NCI-H345 (cell line): ENCODE measurements around the gene PRLH.
A peak's percentile ranks its signal among the peaks of the same experiment; 100 is the strongest.
"Not testable (repeated sequence)": the region's sequence is repeated elsewhere in the genome, so short reads cannot be mapped to it uniquely, and the experiment has no call there.

Experiments
- DNase-seq: peaks from one replicate; lab custom pipeline; 2025; lab: John Stamatoyannopoulos, UW

PRLH gene

GRCh38 chr2:237583385-237584295 is 17.3 kb downstream of the PRLH start:
- no peak for DNase-seq

GRCh38 chr2:237585590-237586221 is 19.3 kb downstream of the PRLH start:
- no peak for DNase-seq

- DNase-seq: no peak
These were observed 21.8 kb downstream of the PRLH start for GRCh38 chr2:237588044-237588696.

GRCh38 chr2:237590272-237591140 is 24.1 kb downstream of the PRLH start, which contains the start of gene RAB17:
Gene RAB17, minus strand, starts transcription at chr2:237590734. Its CDS starts 4,580 bp downstream, at chr2:237586154.
- peak; percentile 7 for DNase-seq

DNA sequence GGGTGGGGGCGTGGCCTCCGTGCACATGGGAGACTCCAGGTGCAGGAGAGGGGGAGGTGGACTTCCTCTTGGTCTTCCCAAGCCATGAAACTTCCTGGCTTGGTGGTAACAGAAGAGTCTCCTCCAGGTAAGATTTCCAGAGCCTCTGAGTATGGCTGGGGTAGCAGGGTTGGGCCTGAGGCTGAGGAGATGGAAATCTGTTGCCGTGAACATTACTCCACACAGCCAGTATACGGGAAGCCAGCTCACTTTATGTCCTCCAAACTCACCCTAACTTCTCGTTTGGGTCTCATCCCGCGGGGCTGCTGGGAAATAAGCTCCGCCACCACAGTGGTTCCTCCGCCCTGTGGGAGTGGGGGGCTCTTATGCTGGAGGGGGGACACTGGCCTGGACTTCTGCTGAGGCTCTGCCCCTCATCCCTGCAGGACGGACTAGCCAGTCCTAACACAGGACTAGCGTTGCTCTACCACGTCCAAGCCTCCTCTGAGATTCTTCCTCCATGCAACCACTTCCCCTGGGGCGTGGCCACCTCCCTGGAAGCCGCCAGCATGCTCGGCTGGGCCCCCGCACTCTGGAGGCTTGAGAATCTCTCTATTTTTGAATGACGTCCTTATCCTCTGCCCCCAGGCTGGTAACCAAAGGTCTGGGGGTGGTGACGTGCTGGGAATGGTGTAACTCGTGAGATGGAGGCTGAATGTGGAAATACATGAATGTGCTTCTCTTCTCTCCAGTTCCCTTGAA is 24.9 kb downstream of the PRLH start:
- DNase-seq: no peak

DNA sequence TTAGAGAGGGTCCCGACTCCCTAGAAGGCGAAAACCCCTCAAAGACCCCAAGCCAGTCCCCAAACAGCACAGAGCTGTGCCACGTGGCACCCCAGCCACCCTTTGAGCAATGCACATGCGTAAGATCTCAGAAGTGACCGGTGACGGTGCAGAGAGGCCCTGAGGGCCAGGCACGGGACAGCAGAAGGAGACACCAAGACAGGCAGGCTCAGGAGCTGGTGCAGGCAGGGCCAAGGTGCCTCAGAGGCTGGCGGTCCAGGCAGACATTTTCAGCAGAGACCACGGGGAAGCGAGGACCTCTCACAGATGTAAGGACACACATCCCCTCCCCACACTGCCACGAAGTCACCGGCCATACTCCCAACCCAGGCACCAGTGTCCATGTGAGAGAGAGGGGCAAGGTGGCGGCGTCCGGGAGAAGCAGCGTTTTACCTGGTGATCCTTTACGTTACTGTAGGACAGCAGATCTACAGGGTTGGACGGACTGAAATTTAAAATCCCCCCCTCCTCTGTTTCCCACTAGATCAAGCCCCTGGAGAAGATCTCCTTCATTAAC is 26.1 kb downstream of the PRLH start:
- DNase-seq: no peak

DNA sequence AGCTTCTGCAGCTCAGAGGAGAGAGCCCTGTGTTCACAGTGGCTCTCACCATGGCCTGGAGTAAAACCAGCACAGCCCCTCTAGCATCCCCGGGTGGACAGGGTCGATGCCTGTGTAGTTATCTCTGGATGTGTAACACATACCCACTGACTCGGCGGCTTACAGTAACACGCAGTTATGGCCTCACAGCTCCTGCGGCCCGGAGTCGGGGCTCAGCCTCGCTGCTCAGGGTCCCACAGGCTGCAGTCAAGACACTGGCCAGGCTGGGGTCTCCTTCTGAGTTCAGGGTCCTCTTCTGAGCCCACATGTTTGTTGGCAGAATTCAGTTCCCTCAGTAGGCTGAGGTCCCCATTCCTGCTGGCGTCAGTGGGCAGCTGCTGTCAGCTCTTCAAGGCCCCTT is 26.7 kb downstream of the PRLH start:
- DNase-seq: no peak

DNA sequence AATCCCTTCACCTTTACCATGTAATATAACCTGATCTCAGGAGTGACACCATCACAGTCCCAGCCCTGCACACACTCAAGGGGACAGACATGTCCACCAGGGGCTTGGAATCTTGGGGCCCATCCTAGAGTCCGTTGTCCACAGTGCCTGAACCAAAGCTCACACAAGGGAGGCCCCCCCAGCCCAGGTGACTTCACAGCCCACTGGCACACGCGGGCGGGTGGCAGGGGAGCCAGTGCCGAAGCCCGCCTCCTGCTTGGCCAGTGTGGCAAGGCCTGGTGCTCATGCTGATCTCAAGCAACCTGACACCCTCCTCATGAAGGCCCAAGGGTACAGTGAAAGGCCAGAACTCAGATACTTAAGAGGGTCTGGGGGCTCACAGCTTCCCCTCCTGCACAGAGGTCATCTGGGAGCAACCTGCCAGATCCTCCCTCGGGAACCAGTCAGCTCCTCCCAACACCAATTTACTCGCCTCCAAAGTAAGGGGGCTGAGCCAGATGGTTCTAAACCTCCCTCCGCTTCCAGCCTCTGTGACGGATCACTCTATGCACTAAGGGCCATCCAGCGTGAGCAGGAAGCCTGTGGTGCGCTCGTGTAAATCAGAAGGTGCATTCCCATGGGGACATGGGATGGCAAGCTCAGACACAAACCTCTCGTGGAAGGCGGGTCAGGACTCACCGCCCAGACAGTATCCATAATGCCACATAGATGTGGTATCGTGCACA is 27.4 kb downstream of the PRLH start:
- DNase-seq: no peak

DNA sequence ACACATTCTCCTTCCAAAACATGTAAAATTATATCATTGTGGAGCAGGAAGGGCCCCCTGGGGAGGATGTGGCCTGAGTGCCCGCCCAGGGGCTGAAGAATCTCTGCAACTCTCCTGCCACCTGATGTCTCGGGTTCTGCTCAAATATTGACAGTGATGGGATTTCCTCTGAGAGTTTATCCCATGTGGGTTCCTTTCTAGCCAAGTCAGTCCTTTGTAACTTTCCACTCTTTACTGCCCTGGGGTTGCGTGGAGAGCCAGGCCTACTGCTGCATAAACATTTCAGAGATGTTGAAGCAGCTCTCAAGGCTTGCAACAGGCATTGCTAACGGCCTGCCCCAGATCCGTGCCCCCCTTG is 28.1 kb downstream of the PRLH start:
- no peak for DNase-seq

GRCh38 chr2:237595829-237596519 is 29.6 kb downstream of the PRLH start:
- not testable (repeated sequence) for DNase-seq

DNA sequence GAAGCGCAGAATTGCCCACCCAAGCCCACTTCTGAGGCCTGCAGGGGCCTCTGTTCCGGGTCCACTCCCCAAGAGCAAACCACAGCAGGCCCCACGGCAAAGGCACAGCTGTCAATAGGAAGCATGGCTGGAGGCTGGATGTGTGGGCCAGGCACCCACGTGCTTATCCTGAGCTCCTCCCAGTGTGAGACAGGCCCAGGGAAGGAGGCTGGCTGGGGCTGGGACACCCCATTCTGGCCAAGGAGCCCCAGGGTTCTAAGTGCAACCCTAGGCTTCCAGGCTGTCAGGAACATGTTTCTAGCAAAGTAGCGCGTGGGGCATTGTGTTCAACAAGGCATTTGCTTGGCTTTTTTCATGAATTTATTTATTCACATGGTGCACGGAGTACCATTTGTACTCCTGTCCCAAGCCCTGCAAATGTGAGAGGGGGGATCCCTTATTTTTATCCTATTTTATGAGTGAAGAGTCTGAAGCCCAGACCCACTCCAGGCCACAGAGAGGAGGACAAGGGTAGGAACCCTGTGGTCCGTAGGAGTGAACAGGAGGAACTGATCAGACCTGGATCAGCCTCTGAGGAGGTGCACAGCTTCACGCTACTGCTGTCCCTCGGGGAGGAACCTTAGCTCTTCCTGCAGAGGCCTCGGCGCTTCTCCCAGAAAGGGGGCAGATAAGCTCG is 30.3 kb downstream of the PRLH start:
- no peak for DNase-seq

DNA sequence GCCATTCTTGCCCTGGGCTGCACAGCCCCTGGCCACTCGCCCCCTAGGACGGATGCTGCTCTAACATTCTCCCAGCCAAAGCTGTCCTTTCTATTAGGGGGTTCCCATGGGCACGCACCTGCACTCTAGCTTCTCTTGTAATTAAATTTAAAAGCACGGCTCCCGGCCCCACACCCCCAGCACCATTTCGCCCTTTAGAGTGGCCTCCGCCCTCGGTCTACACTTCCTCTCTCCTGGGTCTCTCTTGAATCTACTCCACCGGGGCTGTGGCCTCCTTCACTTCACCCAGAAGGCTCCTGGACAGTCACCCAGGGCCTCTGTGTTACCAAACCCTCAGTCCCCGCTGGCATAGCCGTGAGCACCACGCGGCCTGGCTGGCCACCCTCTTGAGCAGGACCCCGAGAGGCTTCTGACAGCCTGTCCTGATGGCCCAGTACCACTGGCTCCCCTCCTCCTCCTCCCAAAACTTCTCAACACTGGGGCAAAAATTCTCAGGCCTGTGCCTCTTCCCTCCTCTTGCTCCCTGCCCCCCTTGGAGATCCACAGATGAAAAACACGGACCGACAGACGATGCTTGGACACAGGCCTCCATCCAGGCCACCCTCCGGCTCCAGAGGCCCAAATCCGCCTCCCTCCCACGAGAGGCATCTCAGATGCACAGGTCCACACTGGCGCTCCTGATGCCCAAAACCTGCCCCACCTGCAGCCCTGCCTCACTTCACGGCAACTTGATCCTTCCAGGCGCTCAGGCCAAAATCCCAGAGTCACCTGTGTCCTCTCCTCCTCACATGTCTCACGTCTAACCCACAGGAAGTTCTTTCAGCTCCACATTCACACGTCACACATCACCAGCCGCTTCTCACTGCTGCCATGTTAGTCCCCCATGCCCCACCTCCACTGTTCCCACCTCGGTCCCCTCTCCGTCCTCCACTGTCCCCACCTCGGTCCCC is 31.1 kb downstream of the PRLH start:
- no peak for DNase-seq

- DNase-seq: no peak
These were observed 32.3 kb downstream of the PRLH start for GRCh38 chr2:237598468-237599208.

GRCh38 chr2:237599465-237600110 is 33.2 kb downstream of the PRLH start:
- no peak for DNase-seq

- no peak for DNase-seq
These were observed 34.0 kb downstream of the PRLH start for GRCh38 chr2:237600205-237600846.
